Measurements from ENCODE around the gene AGTR2.
A peak's percentile ranks its signal among the peaks of the same experiment; 100 is the strongest.
"Not testable (repeated sequence)": the region's sequence is repeated elsewhere in the genome, so short reads cannot be mapped to it uniquely, and the experiment has no call there.

Gene AGTR2, protein sequence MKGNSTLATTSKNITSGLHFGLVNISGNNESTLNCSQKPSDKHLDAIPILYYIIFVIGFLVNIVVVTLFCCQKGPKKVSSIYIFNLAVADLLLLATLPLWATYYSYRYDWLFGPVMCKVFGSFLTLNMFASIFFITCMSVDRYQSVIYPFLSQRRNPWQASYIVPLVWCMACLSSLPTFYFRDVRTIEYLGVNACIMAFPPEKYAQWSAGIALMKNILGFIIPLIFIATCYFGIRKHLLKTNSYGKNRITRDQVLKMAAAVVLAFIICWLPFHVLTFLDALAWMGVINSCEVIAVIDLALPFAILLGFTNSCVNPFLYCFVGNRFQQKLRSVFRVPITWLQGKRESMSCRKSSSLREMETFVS

DNA sequence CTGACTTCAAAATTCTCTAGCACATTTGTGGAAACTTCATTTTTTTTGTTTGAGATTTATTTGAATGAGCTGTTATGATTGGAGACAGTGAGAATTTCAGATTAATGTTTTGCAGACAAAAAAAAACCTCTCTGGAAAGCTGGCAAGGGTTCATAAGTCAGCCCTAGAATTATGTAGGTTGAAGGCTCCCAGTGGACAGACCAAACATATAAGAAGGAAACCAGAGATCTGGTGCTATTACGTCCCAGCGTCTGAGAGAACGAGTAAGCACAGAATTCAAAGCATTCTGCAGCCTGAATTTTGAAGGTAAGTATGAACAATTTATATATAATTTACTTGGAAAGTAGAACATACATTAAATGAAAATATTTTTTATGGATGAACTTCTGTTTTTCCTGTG lies at the start of gene AGTR2:
TSS of gene AGTR2 (plus strand) at position 234 of the 400 bp plus-strand sequence. CDS start 1,537 bp downstream, outside the sequence.
- DNase-seq (ENCODE audit: low spot score), result no peak

DNA sequence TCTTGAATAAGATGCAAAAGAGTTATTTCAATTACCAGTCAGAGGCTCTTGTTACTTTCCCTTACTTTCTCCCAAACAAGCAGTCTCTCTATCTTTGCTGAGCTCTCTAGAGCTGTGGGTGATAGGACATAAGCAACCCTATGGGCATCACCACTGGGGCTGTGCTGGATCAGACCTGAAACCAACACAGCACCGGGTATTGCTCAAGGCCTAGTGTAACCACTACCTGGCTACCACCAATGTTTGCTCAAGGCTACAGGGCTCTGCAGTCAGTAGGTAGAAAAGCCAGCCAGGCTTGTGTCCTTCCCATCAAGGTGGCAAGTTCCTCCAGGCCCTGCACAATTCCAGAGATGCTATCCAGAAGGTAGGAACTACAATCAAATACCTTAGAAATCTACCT lies 35.3 kb upstream of the AGTR2 start:
- DNase-seq (ENCODE audit: low spot score), result no peak

DNA sequence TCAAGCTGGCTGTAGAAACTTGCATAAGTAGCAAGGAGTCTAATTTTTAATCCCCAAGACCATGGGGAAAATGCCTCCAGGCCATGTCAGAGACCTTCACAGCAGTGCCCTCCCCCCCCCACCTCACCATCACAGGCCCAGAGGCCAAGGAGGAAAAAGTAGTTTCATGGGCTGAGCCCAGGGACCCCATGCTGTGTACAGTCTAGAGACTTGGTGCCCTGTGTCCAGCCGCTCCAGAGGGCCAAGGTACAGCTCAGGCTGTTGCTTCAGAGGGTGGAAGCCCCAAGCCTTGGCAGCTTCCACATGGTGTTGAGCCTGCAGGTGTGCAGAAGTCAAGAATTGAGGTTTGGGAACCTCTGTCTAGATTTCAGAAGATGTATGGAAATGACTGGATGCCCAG lies 29.3 kb upstream of the AGTR2 start:
- not testable (repeated sequence) for DNase-seq (ENCODE audit: low spot score)

DNA sequence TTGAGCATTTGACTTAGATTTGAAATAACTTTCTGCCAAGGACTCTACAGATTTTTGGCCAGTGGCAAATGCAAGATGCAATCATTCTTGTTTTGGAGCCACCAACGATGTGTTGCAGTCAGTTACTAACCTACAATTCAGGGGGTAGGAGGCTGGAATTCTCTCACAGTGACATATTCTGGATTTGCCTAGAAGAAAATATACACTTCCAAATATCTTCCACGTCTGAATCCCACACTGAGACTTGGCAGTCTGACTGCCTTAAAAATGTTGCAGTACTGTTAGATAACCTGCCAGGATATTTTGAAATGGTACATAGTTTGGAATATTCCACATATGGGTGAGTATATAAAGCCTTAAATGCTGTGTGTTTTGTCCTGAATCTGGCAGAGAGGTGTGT lies 27.6 kb upstream of the AGTR2 start:
- DNase-seq (ENCODE audit: low spot score), result no peak

DNA sequence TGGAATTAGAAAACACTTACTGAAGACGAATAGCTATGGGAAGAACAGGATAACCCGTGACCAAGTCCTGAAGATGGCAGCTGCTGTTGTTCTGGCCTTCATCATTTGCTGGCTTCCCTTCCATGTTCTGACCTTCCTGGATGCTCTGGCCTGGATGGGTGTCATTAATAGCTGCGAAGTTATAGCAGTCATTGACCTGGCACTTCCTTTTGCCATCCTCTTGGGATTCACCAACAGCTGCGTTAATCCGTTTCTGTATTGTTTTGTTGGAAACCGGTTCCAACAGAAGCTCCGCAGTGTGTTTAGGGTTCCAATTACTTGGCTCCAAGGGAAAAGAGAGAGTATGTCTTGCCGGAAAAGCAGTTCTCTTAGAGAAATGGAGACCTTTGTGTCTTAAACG lies 2.4 kb downstream of the AGTR2 start:
- no peak for DNase-seq (ENCODE audit: low spot score)

DNA sequence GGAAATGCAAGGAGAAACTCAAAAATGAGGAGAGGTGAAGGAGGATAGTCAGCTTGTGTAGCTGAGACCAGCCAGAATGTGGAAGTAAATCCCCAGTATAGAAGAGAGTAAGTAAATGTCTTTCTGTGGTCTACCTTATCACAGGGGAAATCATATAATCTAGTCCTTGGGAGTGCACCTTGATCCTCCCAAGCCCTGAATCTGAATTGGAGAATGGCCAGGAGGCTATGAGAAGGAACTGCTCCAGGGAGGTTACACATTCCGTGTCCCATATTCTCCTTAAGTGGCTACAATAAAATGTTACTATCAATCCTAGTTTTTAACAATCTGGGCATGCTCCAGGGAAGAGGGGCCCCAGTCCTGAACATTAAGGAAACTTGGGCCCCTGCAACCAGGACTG lies 10.8 kb downstream of the AGTR2 start:
- DNase-seq (ENCODE audit: low spot score), result no peak

DNA sequence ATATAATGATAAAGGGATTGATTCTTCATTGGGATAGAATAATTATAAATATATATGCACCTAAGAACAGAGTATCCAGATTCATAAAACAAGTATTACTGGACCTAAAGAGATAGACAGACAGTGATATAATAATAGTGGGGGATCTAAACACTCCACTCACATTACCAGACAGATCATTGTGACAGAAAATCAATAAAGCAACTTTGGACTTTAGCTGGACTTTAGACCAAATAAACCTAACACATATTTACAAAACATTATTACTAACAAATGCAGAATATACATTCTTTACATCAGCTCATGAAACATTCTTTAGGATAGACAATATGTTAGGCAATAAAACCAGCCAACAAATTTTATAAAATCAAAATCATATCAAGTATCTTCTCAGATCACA lies 14.6 kb downstream of the AGTR2 start:
- DNase-seq (ENCODE audit: low spot score), result no peak

DNA sequence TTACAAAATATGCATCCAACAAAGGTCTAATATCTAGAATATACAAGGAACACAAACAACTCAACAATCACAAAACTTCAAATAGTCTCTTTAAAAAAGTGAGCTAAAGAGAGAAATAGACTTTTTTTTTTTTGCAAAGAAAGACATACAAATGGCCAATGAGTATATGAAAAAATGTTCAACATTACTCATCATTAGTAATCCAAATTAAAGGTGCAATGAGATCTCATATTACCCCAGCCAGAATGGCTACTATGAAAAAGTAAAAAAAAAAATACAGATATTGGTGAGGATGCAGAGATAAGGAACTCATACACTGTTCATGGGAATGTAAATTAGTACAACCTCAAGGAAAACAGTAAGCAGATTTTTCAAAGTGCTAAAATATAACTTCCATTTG lies 24.1 kb downstream of the AGTR2 start:
- DNase-seq (ENCODE audit: low spot score), result no peak

DNA sequence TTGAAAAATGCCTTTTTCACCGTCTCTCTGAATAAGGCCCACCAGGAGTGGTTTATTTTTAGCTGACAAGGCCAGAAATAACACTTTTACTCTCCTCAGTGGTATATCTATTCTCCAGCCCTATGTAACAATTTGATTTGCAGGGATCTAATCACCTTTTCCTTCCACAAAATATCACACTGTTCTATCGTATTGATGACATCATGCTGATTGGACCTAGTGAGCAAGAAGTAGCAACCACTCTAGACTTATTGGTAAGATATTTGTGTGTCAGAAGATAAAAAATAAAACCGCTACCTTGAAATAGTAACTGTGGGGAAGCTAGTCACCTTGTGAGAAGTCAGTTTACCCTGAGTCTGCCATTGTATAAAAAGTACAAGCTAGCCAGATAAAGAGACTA lies 27.7 kb downstream of the AGTR2 start:
- no peak for DNase-seq (ENCODE audit: low spot score)

DNA sequence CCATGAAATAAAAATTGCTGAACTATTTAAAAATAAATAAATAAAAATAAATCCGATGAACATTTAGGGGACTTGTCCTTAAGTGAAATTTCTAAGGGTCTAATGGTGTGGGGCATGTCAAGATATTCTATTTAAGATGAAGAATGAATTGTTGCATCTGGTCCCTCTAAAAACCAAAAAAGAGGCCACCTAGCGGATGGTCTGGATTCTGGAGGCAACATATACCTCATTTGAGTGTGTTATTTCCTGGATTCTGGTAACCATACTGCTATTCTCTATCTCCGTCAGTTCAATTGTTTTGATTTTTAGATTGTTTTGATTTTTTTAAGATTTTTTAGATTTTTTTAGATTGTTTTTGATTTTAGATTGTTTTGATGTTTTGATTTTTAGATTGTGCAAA lies 28.3 kb downstream of the AGTR2 start:
- DNase-seq (ENCODE audit: low spot score), result no peak

DNA sequence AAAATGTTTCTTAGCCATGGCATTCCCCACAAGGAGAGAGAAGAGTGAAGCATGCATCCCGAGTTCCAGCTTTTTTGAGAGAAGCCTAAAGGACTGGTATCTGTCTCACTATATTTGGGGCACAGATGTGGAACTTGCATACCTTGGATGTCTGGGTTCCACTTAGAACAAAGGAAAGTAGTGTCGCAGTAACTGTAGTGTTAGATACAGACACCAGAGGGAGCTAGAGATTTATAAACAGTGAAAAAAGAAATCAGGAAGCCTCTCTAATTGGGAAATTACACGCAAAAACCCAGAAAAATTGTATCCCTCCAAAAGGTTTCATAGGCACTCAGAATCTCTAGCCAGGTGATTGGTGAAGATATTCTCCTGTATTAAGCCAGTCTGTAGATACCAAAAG lies 34.4 kb downstream of the AGTR2 start:
- peak; percentile 19 for DNase-seq (ENCODE audit: low spot score)

DNA sequence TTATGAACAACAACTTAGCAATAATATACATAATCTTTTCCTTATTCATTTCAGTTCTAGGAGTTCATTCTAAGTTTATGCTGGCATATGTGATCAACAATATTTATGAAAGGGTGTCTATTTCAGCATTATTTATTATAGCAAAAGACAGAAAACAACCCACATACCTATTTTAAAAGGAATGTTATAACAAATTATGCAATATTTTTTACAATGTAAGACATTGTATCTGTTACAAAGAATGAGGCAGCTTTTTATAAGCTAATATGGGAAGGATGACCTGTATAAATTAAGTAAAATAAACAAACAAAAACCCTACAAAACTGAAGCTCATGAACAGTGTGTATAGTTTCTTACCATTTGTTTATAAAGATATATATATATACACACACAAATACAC lies 42.7 kb downstream of the AGTR2 start:
- no peak for DNase-seq (ENCODE audit: low spot score)

DNA sequence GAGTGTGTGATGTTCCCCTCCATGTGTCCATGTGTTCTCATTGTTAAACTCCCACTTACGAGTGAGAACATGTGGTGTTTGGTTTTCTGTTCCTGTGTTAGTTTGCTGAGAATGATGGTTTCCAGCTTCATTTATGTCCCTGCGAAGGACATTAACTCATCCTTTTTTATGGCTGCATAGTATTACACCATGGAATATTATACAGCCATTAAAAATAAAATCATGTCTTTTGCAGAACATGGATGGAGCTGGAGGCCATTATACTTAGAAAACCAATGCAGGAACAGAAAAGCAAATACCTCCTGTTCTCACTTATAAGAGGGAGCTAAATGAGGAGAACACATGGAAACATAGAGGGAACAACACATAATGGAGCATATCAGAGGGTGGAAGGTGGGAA lies 46.5 kb downstream of the AGTR2 start:
- not testable (repeated sequence) for DNase-seq (ENCODE audit: low spot score)

All from iPS-NIHi11 (cell line).